K562 (cell line): ENCODE data around the gene GPX6. TPM values are rescaled to one million over a fixed set of nuclear protein-coding genes. Genes with fewer than 3 reads are reported as not detected.

ENCODE experiments used
- AFF4 ChIP-seq: sonication (generic); formaldehyde crosslinking; IDR thresholded peaks from 2 replicates; pipeline ENCODE4 v1.8.0; 2023; ENCODE audit warnings: mild to moderate bottlenecking, missing genetic modification reagents
- CBFA2T2 ChIP-seq: fragments of 450-650 bp; conservative IDR thresholded peaks from 2 replicates; pipeline ENCODE4 v1.6.1; 2017; ENCODE audit warnings: mild to moderate bottlenecking
- DPF2 ChIP-seq: fragments of 450-650 bp; IDR thresholded peaks from 2 replicates; pipeline ENCODE4 v1.6.1; 2016
- IRF9 ChIP-seq: fragments of 450-650 bp; IDR thresholded peaks from 2 replicates; pipeline ENCODE4 v1.6.1; 2016; ENCODE audit warnings: missing biosample characterization, missing genetic modification characterization
- MECOM ChIP-seq: fragments of 250-450 bp; sonication (Bioruptor Pico); IDR thresholded peaks from 2 replicates; pipeline ENCODE4 v1.8.0; 2022; ENCODE audit warnings: inconsistent platforms
- NFIC ChIP-seq: fragments of 450-650 bp; IDR thresholded peaks from 2 replicates; pipeline ENCODE4 v1.6.1; 2017; ENCODE audit warnings: mild to moderate bottlenecking, inconsistent platforms
- NR2C1 ChIP-seq, 2 experiments: fragments of 450-650 bp; IDR thresholded peaks; 2 replicates each; pipeline ENCODE4 v1.6.1; 2017; ENCODE audit warnings: mild to moderate bottlenecking in 2 of 2, antibody characterized with exemption in 1 of 2, inconsistent platforms in 1 of 2, missing compliant biosample characterization in 1 of 2, missing genetic modification characterization in 1 of 2
- PTTG1 ChIP-seq: fragments of 450-650 bp; IDR thresholded peaks from 2 replicates; pipeline ENCODE4 v1.6.1; 2016; ENCODE audit warnings: low read depth, mild to moderate bottlenecking, missing genetic modification characterization, missing compliant biosample characterization
- RBFOX2 ChIP-seq: fragments of 200-400 bp; formaldehyde crosslinking; IDR thresholded peaks from 2 replicates; pipeline ENCODE4 v1.6.1; 2017; ENCODE audit warnings: low read depth, mild to moderate bottlenecking, low read length, moderate library complexity
- SREBF1 ChIP-seq: fragments of 150-350 bp; IDR thresholded peaks from 2 replicates; pipeline ENCODE4 v1.6.1; 2014; ENCODE audit warnings: antibody characterized with exemption, low read depth, low read length, borderline replicate concordance
- SRSF3 ChIP-seq: fragments of 200-400 bp; formaldehyde crosslinking; IDR thresholded peaks from 2 replicates; pipeline ENCODE4 v1.6.1; 2016; ENCODE audit warnings: mild to moderate bottlenecking, low read length, moderate library complexity; ENCODE audit not compliant: insufficient read depth
- TAF7 ChIP-seq: fragments of 450-650 bp; IDR thresholded peaks from 2 replicates; pipeline ENCODE4 v1.6.1; 2016; ENCODE audit warnings: missing genetic modification characterization, missing compliant biosample characterization
- ZBTB9 ChIP-seq: fragments of 450-650 bp; formaldehyde crosslinking; IDR thresholded peaks from 2 replicates; pipeline ENCODE4 v1.4.0; 2020; ENCODE audit warnings: mild to moderate bottlenecking, moderate library complexity
- ZNF57 ChIP-seq: fragments of 450-650 bp; formaldehyde crosslinking; IDR thresholded peaks from 2 replicates; pipeline ENCODE4 v1.4.0; 2020; ENCODE audit warnings: mild to moderate bottlenecking, moderate library complexity
- ZNF584 ChIP-seq: fragments of 200-800 bp; sonication (Bioruptor generic); IDR thresholded peaks from 2 replicates; pipeline ENCODE4 v1.6.1; 2016; ENCODE audit warnings: low read depth, mild to moderate bottlenecking, missing genetic modification characterization, missing compliant biosample characterization
- polyA plus RNA-seq, 8 experiments: library from polyadenylated mRNA; depleted of rRNA in 4 of 8; stranded (reverse) in 5 of 8; unstranded in 3 of 8; fragments of >200 nt; fragmentation: Nextera tagmentation in 2 of 8; fragmentation: Illumina TruSeq in 1 of 8; extraction: Ambion mirVana in 2 of 8; extraction: Trizol in 1 of 8; gene quantifications; 2 replicates each; pipeline versions ENCODE4 v1.2.1 to v1.2.3, GENCODE V29; 2011 to 2014; ENCODE audit warnings: inconsistent platforms in 1 of 8, missing spikeins in 1 of 8
- total RNA-seq, 7 experiments: library from RNA; depleted of rRNA in 6 of 7; stranded (reverse); fragments of >200 nt in 6 of 7; fragmentation: Illumina TruSeq in 2 of 7; extraction: Trizol in 2 of 7; gene quantifications; 2 replicates each; pipeline versions ENCODE4 v1.2.1 to v1.2.3, GENCODE V29; 2011 to 2021; ENCODE audit warnings: low replicate concordance in 1 of 7
- TF ChIP-seq, protein P1 (sequence below): fragments of 200-800 bp; sonication (Bioruptor generic); IDR thresholded peaks from 2 replicates; pipeline ENCODE4 v1.6.1; 2017; ENCODE audit warnings: missing genetic modification characterization, missing compliant biosample characterization
- TF ChIP-seq, protein P2 (sequence below), 2 experiments: fragments of 200-800 bp in 1 of 2; sonication (Bioruptor generic) in 1 of 2; sonication (generic) in 1 of 2; formaldehyde crosslinking in 1 of 2; IDR thresholded peaks in 1 of 2; conservative IDR thresholded peaks in 1 of 2; 2 replicates each; pipeline versions ENCODE4 v1.5.0 to v1.6.1; 2016 to 2020; ENCODE audit warnings: missing compliant biosample characterization in 1 of 2, missing genetic modification characterization in 1 of 2, missing genetic modification reagents in 1 of 2

GPX6 gene
- total and polyA plus RNA-seq, 9 of the 15 experiments (the other 6 are each of a cell fraction or from before 2014, with no cell fraction given), result not detected

DNA sequence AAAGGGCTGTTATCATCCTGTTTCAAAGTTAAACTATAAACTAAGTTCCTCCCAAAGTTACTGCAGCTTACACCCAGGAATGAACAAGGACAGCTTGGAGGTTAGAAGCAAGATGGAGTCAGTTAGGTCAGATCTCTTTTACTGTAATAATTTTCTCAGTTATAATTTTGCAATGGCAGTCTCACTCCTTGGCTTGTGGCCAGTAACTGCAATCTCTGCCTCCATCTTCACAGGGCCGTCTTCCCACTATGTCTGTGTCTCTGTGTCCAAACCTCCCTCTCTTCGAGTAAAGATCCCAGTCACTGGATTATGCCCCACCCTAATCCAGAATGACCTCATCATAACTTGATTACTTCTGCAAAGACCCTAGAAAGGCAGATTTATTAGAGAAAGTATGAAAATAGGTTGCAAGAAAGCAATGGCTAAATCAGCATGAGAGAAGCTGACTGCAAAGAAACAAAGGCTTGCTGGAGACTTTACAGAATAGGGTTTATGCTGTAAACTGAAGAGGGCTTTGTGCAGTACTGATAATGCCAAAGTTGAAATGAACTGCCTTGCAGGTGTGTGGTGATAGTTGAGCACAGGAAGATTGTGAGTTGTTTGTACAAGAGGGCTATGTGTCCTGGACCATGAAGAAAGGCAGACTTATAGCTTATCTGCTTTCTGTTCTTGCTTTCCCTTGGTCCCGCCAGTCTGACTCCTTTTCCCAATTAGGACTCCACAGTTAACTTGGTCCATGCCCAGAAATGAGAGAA, 28.4 kb downstream of the GPX6 start (continued):
- TF ChIP-seq NR2C1 (IDR thresholded peaks at IDR 0.05) (no peak), NR2C1 (tag; IDR thresholded peaks at IDR 0.05) (peak; percentile 88), NFIC (peak; percentile 96), PTTG1 (tag) (peak; percentile 91), RBFOX2 (no peak), SREBF1 (no peak), ZBTB9 (CRISPR knock-in tag) (peak; percentile 82), ZNF584 (CRISPR knock-in tag) (peak; percentile 86), TAF7 (peak; percentile 59; the same call in 1 of the 2 replicates), CBFA2T2 (peak; percentile 51), AFF4 (0 out of 2 replicates have a peak, but pooled peaks have one; percentile 28), ZNF57 (CRISPR knock-in tag) (no peak), SRSF3 (no peak), MECOM (CRISPR knock-in tag) (peak; percentile 57; the same call in 1 of the 2 replicates), IRF9 (tag) (peak; percentile 80), DPF2 (peak; percentile 52; the same call in 1 of the 2 replicates)
- TF ChIP-seq, protein P1, sequence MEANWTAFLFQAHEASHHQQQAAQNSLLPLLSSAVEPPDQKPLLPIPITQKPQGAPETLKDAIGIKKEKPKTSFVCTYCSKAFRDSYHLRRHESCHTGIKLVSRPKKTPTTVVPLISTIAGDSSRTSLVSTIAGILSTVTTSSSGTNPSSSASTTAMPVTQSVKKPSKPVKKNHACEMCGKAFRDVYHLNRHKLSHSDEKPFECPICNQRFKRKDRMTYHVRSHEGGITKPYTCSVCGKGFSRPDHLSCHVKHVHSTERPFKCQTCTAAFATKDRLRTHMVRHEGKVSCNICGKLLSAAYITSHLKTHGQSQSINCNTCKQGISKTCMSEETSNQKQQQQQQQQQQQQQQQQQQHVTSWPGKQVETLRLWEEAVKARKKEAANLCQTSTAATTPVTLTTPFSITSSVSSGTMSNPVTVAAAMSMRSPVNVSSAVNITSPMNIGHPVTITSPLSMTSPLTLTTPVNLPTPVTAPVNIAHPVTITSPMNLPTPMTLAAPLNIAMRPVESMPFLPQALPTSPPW (CRISPR knock-in tag), result peak; percentile 44; the same call in 1 of the 2 replicates
- TF ChIP-seq, protein P2, sequence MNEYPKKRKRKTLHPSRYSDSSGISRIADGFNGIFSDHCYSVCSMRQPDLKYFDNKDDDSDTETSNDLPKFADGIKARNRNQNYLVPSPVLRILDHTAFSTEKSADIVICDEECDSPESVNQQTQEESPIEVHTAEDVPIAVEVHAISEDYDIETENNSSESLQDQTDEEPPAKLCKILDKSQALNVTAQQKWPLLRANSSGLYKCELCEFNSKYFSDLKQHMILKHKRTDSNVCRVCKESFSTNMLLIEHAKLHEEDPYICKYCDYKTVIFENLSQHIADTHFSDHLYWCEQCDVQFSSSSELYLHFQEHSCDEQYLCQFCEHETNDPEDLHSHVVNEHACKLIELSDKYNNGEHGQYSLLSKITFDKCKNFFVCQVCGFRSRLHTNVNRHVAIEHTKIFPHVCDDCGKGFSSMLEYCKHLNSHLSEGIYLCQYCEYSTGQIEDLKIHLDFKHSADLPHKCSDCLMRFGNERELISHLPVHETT (CRISPR knock-in tag; conservative IDR thresholded peaks at IDR 0.05 in 1 of 2, IDR thresholded peaks at IDR 0.05 in 1 of 2), result peak in 1 of 2 experiments; percentile 94; a peak in 2 of 4 replicates
